ENCODE measurements around the gene ARHGAP11A. TPM values are rescaled to one million over a fixed set of nuclear protein-coding genes. Genes with fewer than 3 reads are reported as not detected.
"Not testable (repeated sequence)": the region's sequence is repeated elsewhere in the genome, so short reads cannot be mapped to it uniquely, and the experiment has no call there.

Gene ARHGAP11A
- total and polyA plus RNA-seq, 9 of the 15 experiments (the other 6 are each of a cell fraction or from before 2014, with no cell fraction given), result 17.5 to 92.5 (median 61.1) TPM

GRCh38 chr15:32609518-32609917, 5.8 kb upstream of the ARHGAP11A start:
- FAIRE-seq; in situ Hi-C loops (cut with MboI); H3K9me1 ChIP-seq (ENCODE audit: control insufficient read depth, insufficient read depth, low read length); H3K79me2 ChIP-seq (ENCODE audit: control insufficient read depth, insufficient read depth, low read length); H3K36me3 ChIP-seq (ENCODE audit: control insufficient read depth, insufficient read depth, low read length); H4K20me1 ChIP-seq (replicated peaks; ENCODE audit: control insufficient read depth, insufficient read depth, low read length); H3K27ac ChIP-seq (ENCODE audit: extremely low read depth, low read depth, low read length); BruUV-seq (replicated peaks); intact Hi-C loops (cut with micrococcal nuclease); H3K4me3 ChIP-seq; DNase-seq (ENCODE audit: extremely low read depth in 1 of 4, low spot score in 3 of 4); H3K27me3 ChIP-seq (ENCODE audit: control insufficient read depth in 2 of 2, insufficient read depth in 2 of 2, low read length in 2 of 2); H3K9me3 ChIP-seq (replicated peaks; ENCODE audit: control insufficient read depth, insufficient read depth, low read depth, low read length); H3K4me1 ChIP-seq (replicated peaks in 1 of 2; ENCODE audit: control insufficient read depth in 2 of 2, insufficient read depth in 2 of 2, low read length in 2 of 2); H2AFZ ChIP-seq (ENCODE audit: low read depth, low read length); ATAC-seq; CTCF ChIA-PET (ENCODE audit: low intra/inter-chr PET ratio); H3K9ac ChIP-seq (ENCODE audit: insufficient read depth in 1 of 2, low read depth in 2 of 2, low read length in 2 of 2); H3K4me2 ChIP-seq (ENCODE audit: insufficient read depth, low read length); POLR2A ChIA-PET: not testable (repeated sequence)
- 82% methylated on average over 2 of the region's 2 CpGs for WGBS (ENCODE audit: insufficient coverage, low coverage, missing lambda C conversion rate)

- in situ Hi-C loops (cut with MboI); ATAC-seq: not testable (repeated sequence)
Observed at GRCh38 chr15:32610719-32611118, 4.6 kb upstream of the ARHGAP11A start.

More at GRCh38 chr15:32610719-32611118, 4.6 kb upstream of the ARHGAP11A start:
- H2AFZ ChIP-seq (ENCODE audit: low read depth, low read length); CTCF ChIA-PET (ENCODE audit: low intra/inter-chr PET ratio); H3K4me3 ChIP-seq; BruUV-seq (replicated peaks); H3K27me3 ChIP-seq (ENCODE audit: control insufficient read depth in 2 of 2, insufficient read depth in 2 of 2, low read length in 2 of 2); H3K9me1 ChIP-seq (ENCODE audit: control insufficient read depth, insufficient read depth, low read length); H3K36me3 ChIP-seq (ENCODE audit: control insufficient read depth, insufficient read depth, low read length); H4K20me1 ChIP-seq (replicated peaks; ENCODE audit: control insufficient read depth, insufficient read depth, low read length); H3K79me2 ChIP-seq (ENCODE audit: control insufficient read depth, insufficient read depth, low read length); H3K4me2 ChIP-seq (ENCODE audit: insufficient read depth, low read length); H3K9me3 ChIP-seq (replicated peaks; ENCODE audit: control insufficient read depth, insufficient read depth, low read depth, low read length); H3K27ac ChIP-seq (ENCODE audit: extremely low read depth, low read depth, low read length); H3K4me1 ChIP-seq (replicated peaks in 1 of 2; ENCODE audit: control insufficient read depth in 2 of 2, insufficient read depth in 2 of 2, low read length in 2 of 2); H3K9ac ChIP-seq (ENCODE audit: insufficient read depth in 1 of 2, low read depth in 2 of 2, low read length in 2 of 2); POLR2A ChIA-PET; intact Hi-C loops (cut with micrococcal nuclease): not testable (repeated sequence)
- peak in 1 of 4 experiments; percentile 35 for DNase-seq (ENCODE audit: extremely low read depth in 1 of 4, low spot score in 3 of 4)
- WGBS (ENCODE audit: insufficient coverage, low coverage, missing lambda C conversion rate), result 0% methylated on average over 1 of the region's 3 CpGs
- TF ChIP-seq CTCF (IDR thresholded peaks at IDR 0.05 in 2 of 3, conservative IDR thresholded peaks at IDR 0.05 in 1 of 3; ENCODE audit: insufficient read depth in 2 of 3, low read depth in 1 of 3, low read length in 3 of 3), result peak in 1 of 3 experiments; percentile 22; a peak in 2 of 6 replicates
- peak; percentile 65 for FAIRE-seq
